Natural killer cell (primary cell): ENCODE data around the gene RARS1. TPM values are rescaled to one million over a fixed set of nuclear protein-coding genes. Genes with fewer than 3 reads are reported as not detected.

Experiments used
- ATAC-seq, 3 donors: fragments of 150-1000 bp in 2 of 3; fragments of 200-7000 bp in 1 of 3; cut with Tn5 transposase; 1 replicate in 1 of 3; 2 replicates in 2 of 3; pipeline ENCODE4 v1.10.0; 2021; ENCODE audit warnings: mild to moderate bottlenecking in 2 of 3, moderate library complexity in 2 of 3
- DNase-seq, 2 donors: peaks; one replicate each; pipeline versions ENCODE4 v3.0.0 to v3.0.0-alpha.2; 2013 to 2021; ENCODE audit warnings: mixed read lengths in 1 of 2
- H3K27ac ChIP-seq: one replicate; pipeline ENCODE4 v1.5.1; 2013; ENCODE audit warnings: mild to moderate bottlenecking, low read length
- H3K27me3 ChIP-seq: one replicate; pipeline ENCODE4 v1.6.1; 2013; ENCODE audit warnings: low read length; ENCODE audit not compliant: control insufficient read depth, insufficient read depth
- H3K36me3 ChIP-seq: one replicate; pipeline ENCODE4 v1.6.1; 2013; ENCODE audit warnings: low read length; ENCODE audit not compliant: control insufficient read depth, insufficient read depth
- H3K4me1 ChIP-seq: one replicate; pipeline ENCODE4 v1.6.1; 2013; ENCODE audit warnings: low read length; ENCODE audit not compliant: control insufficient read depth, insufficient read depth
- H3K4me3 ChIP-seq: one replicate; pipeline ENCODE4 v1.5.1; 2013; ENCODE audit warnings: low read length
- H3K9me3 ChIP-seq: one replicate; pipeline ENCODE4 v1.6.1; 2013; ENCODE audit warnings: low read length; ENCODE audit not compliant: control insufficient read depth, insufficient read depth
- H3K27ac Mint-ChIP-seq, 2 donors: one replicate each; pipeline ENCODE4 v1.8.0; 2022; ENCODE audit warnings: mild to moderate bottlenecking in 2 of 2, mixed read lengths in 2 of 2, moderate library complexity in 1 of 2
- H3K27me3 Mint-ChIP-seq, 2 donors: one replicate each; pipeline ENCODE4 v1.8.0; 2022; ENCODE audit warnings: low read depth in 2 of 2, mixed read lengths in 2 of 2
- H3K36me3 Mint-ChIP-seq: one replicate; pipeline ENCODE4 v1.8.0; 2022; ENCODE audit warnings: mixed read lengths
- H3K4me1 Mint-ChIP-seq, 2 donors: one replicate each; pipeline ENCODE4 v1.8.0; 2022; ENCODE audit warnings: mixed read lengths in 2 of 2
- H3K4me3 Mint-ChIP-seq: one replicate; pipeline ENCODE4 v1.8.0; 2022; ENCODE audit warnings: mild to moderate bottlenecking, moderate library complexity, mixed read lengths
- H3K9me3 Mint-ChIP-seq, 2 donors: one replicate each; pipeline ENCODE4 v1.8.0; 2022; ENCODE audit warnings: mixed read lengths in 2 of 2
- WGBS: methylation state at CpG from one replicate; pipeline ENCODE4 v1.1.7; 2013; ENCODE audit warnings: missing lambda C conversion rate; ENCODE audit not compliant: insufficient coverage; 5-methylcytosine and 5-hydroxymethylcytosine counted together
- intact Hi-C: fragments of 100-400 bp; cut with micrococcal nuclease; formaldehyde crosslinking; loops from one replicate; pipeline ENCODE4 v1.14.2; 2022
- total RNA-seq, 4 donors: library from RNA; stranded (reverse); fragments of 120-200 nt in 1 of 4; gene quantifications; one replicate each; pipeline versions ENCODE4 v1.2.3 to v1.2.4, GENCODE V29; 2013 to 2022
- TF ChIP-seq, protein P1 (sequence below): fragments of 200-600 bp; IDR thresholded peaks from one replicate; pipeline ENCODE4 v1.8.0; 2022; ENCODE audit warnings: antibody characterized with exemption

RARS1 gene
- total RNA-seq, 3 donors from 2014 or later (not counting 1 experiment from before 2014, with no cell fraction given): 51.0 to 53.2 (median 52.5) TPM

DNA sequence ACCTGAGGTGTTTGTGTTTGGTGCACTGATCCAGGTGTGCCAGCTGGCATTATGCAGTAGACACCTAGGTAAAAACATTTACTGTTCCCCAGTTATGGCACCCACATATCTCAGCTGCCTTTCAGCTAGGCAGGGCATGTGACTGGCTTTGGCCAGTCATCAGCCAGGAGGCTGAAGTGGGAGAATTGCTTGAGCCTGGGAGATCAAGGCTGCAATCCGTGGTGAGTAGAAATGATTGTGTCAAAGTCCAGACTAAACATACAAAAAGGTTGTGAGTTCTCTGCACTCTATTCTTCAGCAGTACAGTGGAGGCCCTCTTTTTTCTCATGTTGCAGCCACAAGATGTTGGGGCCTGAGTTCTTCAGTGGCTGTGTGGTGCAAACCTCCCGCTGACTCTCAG lies 39.6 kb downstream of the RARS1 start:
- intact Hi-C loops: no loop called here
- H3K27ac ChIP-seq: no peak overlapping the region
- Mint-ChIP-seq H3K27ac (no peak overlapping the region), H3K4me1 (peaks cover 7 to 8% of the 10 kb centered on the region in 2 donors), H3K27me3 (peaks cover 18 to 26% of the 10 kb centered on the region in 2 donors), H3K36me3 (no peaks in the 10 kb centered on the region), H3K9me3 (no peaks in the 10 kb centered on the region), H3K4me3 (no peak overlapping the region)
- TF ChIP-seq, protein P1, sequence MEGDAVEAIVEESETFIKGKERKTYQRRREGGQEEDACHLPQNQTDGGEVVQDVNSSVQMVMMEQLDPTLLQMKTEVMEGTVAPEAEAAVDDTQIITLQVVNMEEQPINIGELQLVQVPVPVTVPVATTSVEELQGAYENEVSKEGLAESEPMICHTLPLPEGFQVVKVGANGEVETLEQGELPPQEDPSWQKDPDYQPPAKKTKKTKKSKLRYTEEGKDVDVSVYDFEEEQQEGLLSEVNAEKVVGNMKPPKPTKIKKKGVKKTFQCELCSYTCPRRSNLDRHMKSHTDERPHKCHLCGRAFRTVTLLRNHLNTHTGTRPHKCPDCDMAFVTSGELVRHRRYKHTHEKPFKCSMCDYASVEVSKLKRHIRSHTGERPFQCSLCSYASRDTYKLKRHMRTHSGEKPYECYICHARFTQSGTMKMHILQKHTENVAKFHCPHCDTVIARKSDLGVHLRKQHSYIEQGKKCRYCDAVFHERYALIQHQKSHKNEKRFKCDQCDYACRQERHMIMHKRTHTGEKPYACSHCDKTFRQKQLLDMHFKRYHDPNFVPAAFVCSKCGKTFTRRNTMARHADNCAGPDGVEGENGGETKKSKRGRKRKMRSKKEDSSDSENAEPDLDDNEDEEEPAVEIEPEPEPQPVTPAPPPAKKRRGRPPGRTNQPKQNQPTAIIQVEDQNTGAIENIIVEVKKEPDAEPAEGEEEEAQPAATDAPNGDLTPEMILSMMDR: no peak
- H3K36me3 ChIP-seq: no peaks in the 10 kb centered on the region
- no peak overlapping the region for H3K4me3 ChIP-seq
- DNase-seq (no peak), ATAC-seq (no peak)
- WGBS: 75% methylated on average over 1 of the region's 2 CpGs
- peaks cover 9% of the 10 kb centered on the region for H3K4me1 ChIP-seq
- H3K9me3 ChIP-seq: no peaks in the 10 kb centered on the region
- peaks cover 21% of the 10 kb centered on the region for H3K27me3 ChIP-seq

DNA sequence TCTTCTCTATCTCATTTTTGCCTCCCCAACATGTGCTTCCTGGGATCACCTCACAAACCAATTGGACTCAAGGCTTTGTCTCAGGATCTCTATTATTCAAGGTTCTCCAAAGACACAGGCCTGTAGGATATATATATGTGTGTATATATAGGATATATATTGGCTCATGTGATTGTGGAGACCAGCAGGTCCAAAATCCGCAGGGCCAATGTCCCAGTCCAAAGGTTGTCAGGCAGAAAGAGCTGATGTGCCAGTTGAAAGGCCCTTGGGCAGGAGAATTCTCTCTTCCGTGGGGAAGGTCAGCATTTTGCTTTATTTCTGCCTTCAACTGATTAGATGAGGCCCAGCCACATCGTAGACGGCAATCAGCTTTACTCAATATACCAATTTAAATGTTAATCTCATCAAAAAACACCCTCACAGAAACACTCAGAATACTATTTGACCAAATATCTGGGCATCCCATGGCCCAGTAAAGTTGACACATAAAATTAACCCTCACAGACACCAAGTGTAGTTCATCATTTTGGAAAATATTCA lies 41.6 kb downstream of the RARS1 start:
- TF ChIP-seq, protein P1: no peak
- Histone ChIP-seq H3K9me3 (no peaks in the 10 kb centered on the region), H3K4me1 (peaks cover 9% of the 10 kb centered on the region), H3K4me3 (no peak overlapping the region), H3K27me3 (peaks cover 31% of the 10 kb centered on the region), H3K36me3 (no peaks in the 10 kb centered on the region), H3K27ac (no peak overlapping the region)
- intact Hi-C loops: no loop called here
- peaks cover 24 to 45% of the 10 kb centered on the region in 2 donors for H3K27me3 Mint-ChIP-seq
- DNase-seq (no peak), ATAC-seq (no peak)
- peak overlapping the region; percentile 32 for H3K4me3 Mint-ChIP-seq
- H3K4me1 Mint-ChIP-seq: peaks cover 7 to 8% of the 10 kb centered on the region in 2 donors
- H3K9me3 Mint-ChIP-seq: no peaks in the 10 kb centered on the region
- no peaks in the 10 kb centered on the region for H3K36me3 Mint-ChIP-seq
- H3K27ac Mint-ChIP-seq: no peak overlapping the region
- WGBS: 88% methylated on average over 4 of the region's 4 CpGs

DNA sequence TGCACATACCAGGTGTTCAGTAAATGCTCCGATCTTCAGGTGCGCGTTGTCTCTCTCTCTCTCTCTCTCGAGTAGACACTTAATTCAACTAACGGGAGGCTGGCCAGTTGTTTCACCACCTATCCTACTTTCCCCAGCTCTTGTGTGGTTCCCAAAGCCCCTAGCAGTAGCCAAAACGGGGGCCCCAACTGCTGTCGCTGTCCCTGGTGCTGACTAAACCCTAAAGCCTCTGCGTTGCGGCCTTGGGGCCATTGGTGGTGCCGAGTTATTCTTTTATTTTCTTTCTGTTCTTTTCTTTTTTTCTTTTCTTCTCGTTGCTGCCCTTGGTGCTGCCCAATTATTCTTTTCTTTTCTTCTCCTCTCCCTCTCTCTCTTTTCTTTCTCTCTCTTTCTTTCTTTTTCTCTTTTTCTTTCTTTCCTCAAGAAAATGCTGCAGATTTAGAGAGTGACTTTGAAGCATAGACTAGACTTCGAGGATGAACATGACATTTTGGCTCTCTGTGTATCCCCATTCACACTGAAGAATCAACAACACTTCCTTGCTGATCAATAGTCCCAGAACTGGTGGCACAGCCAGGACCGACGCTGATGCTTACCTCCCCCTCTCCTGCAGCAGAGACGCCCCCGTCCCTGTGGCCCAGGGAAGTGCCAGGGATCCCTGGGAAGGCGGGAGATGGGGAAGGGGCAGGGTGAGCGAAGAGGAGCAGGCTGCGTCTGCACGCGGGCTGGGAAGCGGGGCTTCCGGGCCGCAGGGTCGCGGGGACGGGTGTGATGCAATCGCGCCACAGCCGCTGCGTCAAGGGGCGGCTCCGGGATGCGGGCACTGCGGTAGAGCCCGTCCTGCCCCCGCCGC lies 42.5 kb downstream of the RARS1 start, which contains the start of gene FBLL1:
Gene FBLL1 (plus strand): TSS at position 785 of the 853 bp plus-strand sequence. CDS start 200 bp downstream, outside the sequence.
- H3K4me1 ChIP-seq: peaks cover 9% of the 10 kb centered on the region
- H3K27me3 Mint-ChIP-seq: peaks cover 24 to 48% of the 10 kb centered on the region in 2 donors
- no peaks in the 10 kb centered on the region for H3K9me3 Mint-ChIP-seq
- intact Hi-C loops: no loop called here
- DNase-seq (peak in 1 of 2 donors; percentile 33), ATAC-seq (peak in 2 of 3 donors; percentile 36 to 46)
- peaks cover 7 to 8% of the 10 kb centered on the region in 2 donors for H3K4me1 Mint-ChIP-seq
- TF ChIP-seq, protein P1: no peak
- no peaks in the 10 kb centered on the region for H3K36me3 Mint-ChIP-seq
- no peak within 1 kb of the TSS for H3K4me3 ChIP-seq
- no peaks in the 10 kb centered on the region for H3K9me3 ChIP-seq
- no peak within 1 kb of the TSS for H3K27ac ChIP-seq
- WGBS: 14% methylated on average over 38 of the region's 38 CpGs
- H3K4me3 Mint-ChIP-seq: peak within 1 kb of the TSS; percentile 71
- peaks cover 34% of the 10 kb centered on the region for H3K27me3 ChIP-seq
- no peak within 1 kb of the TSS for H3K27ac Mint-ChIP-seq
- no peaks in the 10 kb centered on the region for H3K36me3 ChIP-seq
